K562 (cell line): ENCODE measurements around the gene DENND1A.

ENCODE experiments used
- BRD4 ChIP-seq: fragments of 200-600 bp; sonication (generic); IDR thresholded peaks from 2 replicates; pipeline ENCODE4 v1.6.1; 2017; ENCODE audit warnings: inconsistent platforms
- CHD2 ChIP-seq: IDR thresholded peaks from 2 replicates; pipeline ENCODE4 v1.6.1; 2011; ENCODE audit warnings: low read depth, low read length
- HDAC2 ChIP-seq: fragments of 450-650 bp; IDR thresholded peaks from 2 replicates; pipeline ENCODE4 v1.6.1; 2016; ENCODE audit warnings: mild to moderate bottlenecking
- HMGXB4 ChIP-seq: sonication (generic); formaldehyde crosslinking; IDR thresholded peaks from 2 replicates; pipeline ENCODE4 v1.8.1; 2023; ENCODE audit warnings: mild to moderate bottlenecking, missing genetic modification reagents
- MAX ChIP-seq: sonication (generic); formaldehyde crosslinking; IDR thresholded peaks from 2 replicates; pipeline ENCODE4 v1.9.0; 2022; ENCODE audit warnings: mild to moderate bottlenecking, missing genetic modification reagents
- NFE2 ChIP-seq: IDR thresholded peaks from 2 replicates; pipeline ENCODE4 v1.6.1; 2014; ENCODE audit warnings: antibody characterized with exemption, low read depth
- POLR2A ChIP-seq: fragments of 450-650 bp; conservative IDR thresholded peaks from 2 replicates; pipeline ENCODE4 v1.6.1; 2016
- SREBF2 ChIP-seq: sonication (generic); formaldehyde crosslinking; IDR thresholded peaks from 2 replicates; pipeline ENCODE4 v1.4.0; 2020; ENCODE audit warnings: mild to moderate bottlenecking, missing genetic modification reagents
- YBX1 ChIP-seq: fragments of 450-650 bp; IDR thresholded peaks from 2 replicates; pipeline ENCODE4 v1.7.1; 2016; ENCODE audit warnings: mild to moderate bottlenecking
- ZBTB7A ChIP-seq: IDR thresholded peaks from 2 replicates; pipeline ENCODE4 v1.6.1; 2011; ENCODE audit warnings: low read depth, mild to moderate bottlenecking, low read length, moderate library complexity, borderline replicate concordance; ENCODE audit not compliant: control insufficient read depth
- ZNF280B ChIP-seq: fragments of 250-450 bp; sonication (Bioruptor Pico); IDR thresholded peaks from 2 replicates; pipeline ENCODE4 v1.5.1; 2021; ENCODE audit warnings: mild to moderate bottlenecking
- ZNF717 ChIP-seq: fragments of 250-450 bp; sonication (Bioruptor Pico); IDR thresholded peaks from 2 replicates; pipeline ENCODE4 v1.5.0; 2021

- TF ChIP-seq MAX (no peak), NFE2 (no peak), HDAC2 (no peak), HMGXB4 (CRISPR knock-in tag) (no peak), CHD2 (no peak), ZBTB7A (no peak), BRD4 (no peak), SREBF2 (CRISPR knock-in tag) (no peak), POLR2A (no peak), ZNF280B (CRISPR knock-in tag) (no peak), ZNF717 (no peak), YBX1 (no peak)
Measured at GRCh38 chr9:123725389-123725788, 204.5 kb downstream of the DENND1A start.
